T-helper 2 cell treated with Interferon-gamma antibody and Interleukin-4, amounts not matched to agents 5 μg/mL and 100 μg/mL, for 36 hours (primary cell): Measurements from ENCODE around the gene CAMTA1.

Experiments used
- DNase-seq: peaks from one replicate; pipeline ENCODE4 v3.0.0; 2021; ENCODE audit warnings: low spot score
- H3K27ac Mint-ChIP-seq: one replicate; pipeline ENCODE4 v1.8.0; 2021; ENCODE audit warnings: mild to moderate bottlenecking, mixed read lengths
- H3K27me3 Mint-ChIP-seq: one replicate; pipeline ENCODE4 v1.8.0; 2021; ENCODE audit warnings: low read depth, mixed read lengths
- H3K36me3 Mint-ChIP-seq: one replicate; pipeline ENCODE4 v1.8.0; 2021; ENCODE audit warnings: low read depth, mixed read lengths
- H3K4me1 Mint-ChIP-seq: one replicate; pipeline ENCODE4 v1.8.0; 2021; ENCODE audit warnings: low read depth, mixed read lengths
- H3K4me3 Mint-ChIP-seq: one replicate; pipeline ENCODE4 v1.8.0; 2022; ENCODE audit warnings: mild to moderate bottlenecking, moderate library complexity, mixed read lengths
- H3K9me3 Mint-ChIP-seq: one replicate; pipeline ENCODE4 v1.8.0; 2021; ENCODE audit warnings: mixed read lengths

The CAMTA1 gene

GRCh38 chr1:7607097-7607496 is 821.8 kb downstream of the CAMTA1 start:
- DNase-seq = no peak
- no peaks in the 10 kb centered on the region for H3K9me3 Mint-ChIP-seq
- peaks cover 2% of the 10 kb centered on the region for H3K27me3 Mint-ChIP-seq
- no peak overlapping the region for H3K27ac Mint-ChIP-seq
- H3K36me3 Mint-ChIP-seq = no peaks in the 10 kb centered on the region
- H3K4me3 Mint-ChIP-seq = no peak overlapping the region
- H3K4me1 Mint-ChIP-seq = no peaks in the 10 kb centered on the region

- Mint-ChIP-seq H3K4me1 (no peaks in the 10 kb centered on the region), H3K36me3 (no peaks in the 10 kb centered on the region), H3K4me3 (no peak overlapping the region), H3K27me3 (peaks cover 2% of the 10 kb centered on the region), H3K27ac (no peak overlapping the region), H3K9me3 (no peaks in the 10 kb centered on the region)
- DNase-seq = no peak
These were observed 823.5 kb downstream of the CAMTA1 start for GRCh38 chr1:7608628-7609305.

- Mint-ChIP-seq H3K27ac (no peak overlapping the region), H3K4me3 (no peak overlapping the region), H3K9me3 (no peaks in the 10 kb centered on the region), H3K36me3 (no peaks in the 10 kb centered on the region), H3K4me1 (no peaks in the 10 kb centered on the region), H3K27me3 (no peaks in the 10 kb centered on the region)
- no peak for DNase-seq
These were observed 824.2 kb downstream of the CAMTA1 start for GRCh38 chr1:7609311-7609994.

GRCh38 chr1:7610106-7610731 is 825.0 kb downstream of the CAMTA1 start:
- H3K4me1 Mint-ChIP-seq = no peaks in the 10 kb centered on the region
- no peaks in the 10 kb centered on the region for H3K36me3 Mint-ChIP-seq

GRCh38 chr1:7610936-7611335 is 825.7 kb downstream of the CAMTA1 start:
- no peak overlapping the region for H3K27ac Mint-ChIP-seq
- H3K4me3 Mint-ChIP-seq = no peak overlapping the region
- H3K27me3 Mint-ChIP-seq = no peaks in the 10 kb centered on the region
- no peaks in the 10 kb centered on the region for H3K9me3 Mint-ChIP-seq
- no peaks in the 10 kb centered on the region for H3K4me1 Mint-ChIP-seq
- H3K36me3 Mint-ChIP-seq = no peaks in the 10 kb centered on the region
- no peak for DNase-seq

More at GRCh38 chr1:7610106-7610731, 825.0 kb downstream of the CAMTA1 start:
- no peak overlapping the region for H3K27ac Mint-ChIP-seq
- no peak overlapping the region for H3K4me3 Mint-ChIP-seq
- no peak for DNase-seq
- no peaks in the 10 kb centered on the region for H3K9me3 Mint-ChIP-seq
- H3K27me3 Mint-ChIP-seq = no peaks in the 10 kb centered on the region

GRCh38 chr1:7611421-7612010 is 826.3 kb downstream of the CAMTA1 start:
- no peaks in the 10 kb centered on the region for H3K4me1 Mint-ChIP-seq

GRCh38 chr1:7613106-7613850 is 828.0 kb downstream of the CAMTA1 start:
- Mint-ChIP-seq H3K4me3 (no peak overlapping the region), H3K9me3 (no peaks in the 10 kb centered on the region), H3K27ac (no peak overlapping the region), H3K27me3 (no peaks in the 10 kb centered on the region), H3K36me3 (no peaks in the 10 kb centered on the region), H3K4me1 (no peaks in the 10 kb centered on the region)
- no peak for DNase-seq

More at GRCh38 chr1:7611421-7612010, 826.3 kb downstream of the CAMTA1 start:
- no peak for DNase-seq
- Mint-ChIP-seq H3K27me3 (no peaks in the 10 kb centered on the region), H3K36me3 (no peaks in the 10 kb centered on the region), H3K9me3 (no peaks in the 10 kb centered on the region), H3K4me3 (no peak overlapping the region), H3K27ac (no peak overlapping the region)

GRCh38 chr1:7613851-7614205 is 828.6 kb downstream of the CAMTA1 start:
- no peak overlapping the region for H3K4me3 Mint-ChIP-seq
- no peaks in the 10 kb centered on the region for H3K9me3 Mint-ChIP-seq
- DNase-seq = no peak
- H3K4me1 Mint-ChIP-seq = no peaks in the 10 kb centered on the region
- H3K27ac Mint-ChIP-seq = no peak overlapping the region
- no peaks in the 10 kb centered on the region for H3K27me3 Mint-ChIP-seq
- H3K36me3 Mint-ChIP-seq = no peaks in the 10 kb centered on the region

- DNase-seq = no peak
- Mint-ChIP-seq H3K27me3 (no peaks in the 10 kb centered on the region), H3K4me1 (no peaks in the 10 kb centered on the region), H3K27ac (no peak overlapping the region), H3K9me3 (no peaks in the 10 kb centered on the region), H3K4me3 (no peak overlapping the region), H3K36me3 (no peaks in the 10 kb centered on the region)
These were observed 829.4 kb downstream of the CAMTA1 start for GRCh38 chr1:7614576-7615074.

GRCh38 chr1:7615138-7615537 is 829.9 kb downstream of the CAMTA1 start:
- Mint-ChIP-seq H3K36me3 (no peaks in the 10 kb centered on the region), H3K4me3 (no peak overlapping the region), H3K9me3 (no peaks in the 10 kb centered on the region), H3K27me3 (no peaks in the 10 kb centered on the region), H3K4me1 (no peaks in the 10 kb centered on the region), H3K27ac (no peak overlapping the region)
- DNase-seq = no peak

- Mint-ChIP-seq H3K27ac (no peak overlapping the region), H3K4me1 (no peaks in the 10 kb centered on the region), H3K9me3 (no peaks in the 10 kb centered on the region), H3K36me3 (no peaks in the 10 kb centered on the region), H3K27me3 (no peaks in the 10 kb centered on the region), H3K4me3 (no peak overlapping the region)
- DNase-seq = no peak
These were observed 831.0 kb downstream of the CAMTA1 start for GRCh38 chr1:7616076-7616832.

- no peaks in the 10 kb centered on the region for H3K4me1 Mint-ChIP-seq
- H3K9me3 Mint-ChIP-seq = no peaks in the 10 kb centered on the region
- H3K36me3 Mint-ChIP-seq = no peaks in the 10 kb centered on the region
- no peak for DNase-seq
- no peak overlapping the region for H3K27ac Mint-ChIP-seq
- H3K27me3 Mint-ChIP-seq = no peaks in the 10 kb centered on the region
- no peak overlapping the region for H3K4me3 Mint-ChIP-seq
These were observed 831.7 kb downstream of the CAMTA1 start for GRCh38 chr1:7616953-7617352.

GRCh38 chr1:7617826-7618225 is 832.6 kb downstream of the CAMTA1 start:
- Mint-ChIP-seq H3K9me3 (no peaks in the 10 kb centered on the region), H3K36me3 (no peaks in the 10 kb centered on the region), H3K27ac (no peak overlapping the region), H3K27me3 (no peaks in the 10 kb centered on the region), H3K4me1 (no peaks in the 10 kb centered on the region), H3K4me3 (no peak overlapping the region)
- DNase-seq = no peak
